T-helper 22 cell (primary cell): ENCODE data around the gene BAZ1A.
"Not testable (repeated sequence)": the region's sequence is repeated elsewhere in the genome, so short reads cannot be mapped to it uniquely, and the experiment has no call there.

Experiments
- DNase-seq: peaks from one replicate; pipeline ENCODE4 v3.0.0-alpha.2; 2020; ENCODE audit warnings: low read depth

Gene BAZ1A

GRCh38 chr14:34785223-34786006, 89.7 kb downstream of the BAZ1A start:
- DNase-seq: no peak

- DNase-seq: no peak
Observed at GRCh38 chr14:34782031-34782430, 93.1 kb downstream of the BAZ1A start.

GRCh38 chr14:34781242-34781641, 93.9 kb downstream of the BAZ1A start:
- no peak for DNase-seq

- no peak for DNase-seq
Observed at GRCh38 chr14:34780646-34781045, 94.5 kb downstream of the BAZ1A start.

- DNase-seq: no peak
Observed at GRCh38 chr14:34778744-34779143, 96.4 kb downstream of the BAZ1A start.

GRCh38 chr14:34776611-34777010, 98.5 kb downstream of the BAZ1A start:
- no peak for DNase-seq

GRCh38 chr14:34775922-34776321, 99.2 kb downstream of the BAZ1A start:
- DNase-seq: no peak

GRCh38 chr14:34775342-34775741, 99.8 kb downstream of the BAZ1A start:
- no peak for DNase-seq

GRCh38 chr14:34770901-34771300, 104.3 kb downstream of the BAZ1A start:
- no peak for DNase-seq

- no peak for DNase-seq
Observed at GRCh38 chr14:34766606-34767005, 108.6 kb downstream of the BAZ1A start.

GRCh38 chr14:34766060-34766459, 109.1 kb downstream of the BAZ1A start:
- no peak for DNase-seq

- DNase-seq: no peak
Observed at GRCh38 chr14:34755215-34755614, 119.9 kb downstream of the BAZ1A start.

- DNase-seq: no peak
Observed at GRCh38 chr14:34754687-34755086, 120.5 kb downstream of the BAZ1A start.

- DNase-seq: no peak
Observed at GRCh38 chr14:34750670-34751069, 124.5 kb downstream of the BAZ1A start.

- no peak for DNase-seq
Observed at GRCh38 chr14:34750233-34750632, 124.9 kb downstream of the BAZ1A start.

GRCh38 chr14:34749408-34749807, 125.8 kb downstream of the BAZ1A start:
- no peak for DNase-seq

- DNase-seq: no peak
Observed at GRCh38 chr14:34742270-34743115, 132.7 kb downstream of the BAZ1A start.

GRCh38 chr14:34741840-34742239, 133.3 kb downstream of the BAZ1A start:
- no peak for DNase-seq

- not testable (repeated sequence) for DNase-seq
Observed at GRCh38 chr14:34740139-34740538, 135.0 kb downstream of the BAZ1A start.

- DNase-seq: not testable (repeated sequence)
Observed at GRCh38 chr14:34737079-34737478, 138.1 kb downstream of the BAZ1A start.

- DNase-seq: no peak
Observed at GRCh38 chr14:34733245-34733644, 141.9 kb downstream of the BAZ1A start.

GRCh38 chr14:34732802-34733201, 142.4 kb downstream of the BAZ1A start:
- DNase-seq: no peak

- DNase-seq: no peak
Observed at GRCh38 chr14:34723867-34724266, 151.3 kb downstream of the BAZ1A start.
